IMR-90 (cell line): Measurements from ENCODE around the gene RAB40C.

Experiments
- BHLHE40 ChIP-seq: fragments of 150-350 bp; IDR thresholded peaks from 2 replicates; pipeline ENCODE4 v1.6.1; 2016; ENCODE audit warnings: mild to moderate bottlenecking, low read depth, low read length
- CEBPB ChIP-seq: IDR thresholded peaks from 2 replicates; pipeline ENCODE4 v1.6.1; 2012; ENCODE audit warnings: low read depth, low read length, improper control_type of control experiment
- CHD1 ChIP-seq: IDR thresholded peaks from 2 replicates; pipeline ENCODE4 v1.6.1; 2012; ENCODE audit warnings: low read depth, low read length, improper control_type of control experiment
- CTCF ChIP-seq: conservative IDR thresholded peaks from 2 replicates; pipeline ENCODE4 v1.5.1; 2012; ENCODE audit warnings: mild to moderate bottlenecking, low read depth, low read length, improper control_type of control experiment
- ELK1 ChIP-seq: fragments of 150-350 bp; IDR thresholded peaks from 2 replicates; pipeline ENCODE4 v1.6.1; 2016; ENCODE audit warnings: low read depth, mild to moderate bottlenecking, low read length, moderate library complexity, borderline replicate concordance
- MAFK ChIP-seq: IDR thresholded peaks from 2 replicates; pipeline ENCODE4 v1.6.1; 2012; ENCODE audit warnings: low read depth, low read length, improper control_type of control experiment
- MXI1 ChIP-seq: IDR thresholded peaks from 2 replicates; pipeline ENCODE4 v1.6.1; 2012; ENCODE audit warnings: low read depth, mild to moderate bottlenecking, low read length, moderate library complexity, borderline replicate concordance
- NFE2L2 ChIP-seq: fragments of 150-350 bp; IDR thresholded peaks from 2 replicates; pipeline ENCODE4 v1.6.1; 2016; ENCODE audit warnings: low read depth, mild to moderate bottlenecking, low read length
- POLR2A ChIP-seq: IDR thresholded peaks from 2 replicates; pipeline ENCODE4 v1.6.1; 2012; ENCODE audit warnings: mild to moderate bottlenecking, low read depth, low read length
- RAD21 ChIP-seq: IDR thresholded peaks from 2 replicates; pipeline ENCODE4 v1.6.1; 2012; ENCODE audit warnings: low read length, improper control_type of control experiment
- SMC3 ChIP-seq: fragments of 150-350 bp; IDR thresholded peaks from 2 replicates; pipeline ENCODE4 v1.6.1; 2016; ENCODE audit warnings: low read depth, mild to moderate bottlenecking, antibody characterized with exemption, low read length, moderate library complexity
- USF2 ChIP-seq: fragments of 150-350 bp; IDR thresholded peaks from 2 replicates; pipeline ENCODE4 v1.6.1; 2017; ENCODE audit warnings: mild to moderate bottlenecking, antibody characterized with exemption, low read length, low read depth

- no peak for TF ChIP-seq CTCF
- TF ChIP-seq CHD1, result no peak
- no peak for TF ChIP-seq MAFK
- no peak for TF ChIP-seq USF2
- TF ChIP-seq POLR2A, result no peak
- TF ChIP-seq ELK1, result no peak
- no peak for TF ChIP-seq CEBPB
- TF ChIP-seq MXI1, result no peak
- TF ChIP-seq SMC3, result no peak
- TF ChIP-seq BHLHE40, result no peak
- TF ChIP-seq RAD21, result no peak
- no peak for TF ChIP-seq NFE2L2
These were observed 33.0 kb downstream of the RAB40C start for GRCh38 chr16:622920-623280.
